ENCODE data around the gene TMEM144.
"Not testable (repeated sequence)": the region's sequence is repeated elsewhere in the genome, so short reads cannot be mapped to it uniquely, and the experiment has no call there.

Gene TMEM144

GRCh38 chr4:158190718-158191117 is 19.6 kb upstream of the TMEM144 start:
- DNase-seq (ENCODE audit: extremely low read depth in 1 of 2, low read depth in 1 of 2) = no peak

- no peak for DNase-seq (ENCODE audit: extremely low read depth in 1 of 2, low read depth in 1 of 2)
Measured at GRCh38 chr4:158192439-158193158, 17.7 kb upstream of the TMEM144 start.

DNA sequence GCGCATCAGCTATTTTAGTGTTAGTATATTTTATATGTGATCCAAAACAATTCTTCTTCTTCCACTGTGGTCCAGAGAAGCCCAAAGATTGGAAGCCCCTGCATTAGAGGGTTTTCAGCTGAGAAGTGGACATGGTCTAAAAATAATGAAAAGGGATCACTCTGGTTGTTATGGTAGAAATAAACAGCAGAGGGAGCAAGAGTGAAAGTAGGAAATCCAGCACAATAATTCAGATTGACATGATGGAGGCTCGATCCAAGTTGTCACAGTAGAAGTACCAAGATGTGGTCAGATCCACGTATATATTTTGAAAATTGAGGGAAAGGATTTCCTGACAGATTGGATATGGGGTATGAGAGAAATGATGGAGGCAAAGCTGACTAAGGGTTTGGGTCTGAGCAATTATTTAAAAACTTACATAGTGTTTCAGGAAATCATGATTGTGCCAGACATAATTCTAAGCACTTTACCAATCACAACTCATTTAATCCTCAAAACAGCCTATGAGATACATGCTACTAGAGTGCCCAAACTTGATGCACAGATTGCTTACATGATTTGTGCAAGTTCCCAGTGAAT is 17.0 kb upstream of the TMEM144 start:
- no peak for DNase-seq (ENCODE audit: extremely low read depth in 1 of 2, low read depth in 1 of 2)

DNA sequence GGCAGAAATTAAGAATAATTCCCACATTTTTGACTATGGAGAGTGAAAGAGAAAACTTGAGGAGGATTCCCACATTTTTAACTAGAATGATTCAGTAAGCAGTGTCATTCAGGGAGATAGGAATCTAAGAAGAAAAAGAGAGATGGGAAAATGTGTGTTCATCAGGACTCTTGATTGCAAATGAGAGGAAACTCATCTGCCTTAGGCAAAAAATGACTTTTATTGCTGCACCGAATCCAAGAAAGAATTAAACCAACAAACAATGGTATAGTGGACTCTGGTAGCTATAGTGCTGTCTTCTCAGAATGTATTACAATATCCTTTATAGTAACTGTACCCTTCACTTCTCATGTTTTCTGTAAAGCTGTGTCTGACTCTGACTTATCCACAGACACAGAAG is 15.0 kb upstream of the TMEM144 start:
- DNase-seq (ENCODE audit: extremely low read depth in 1 of 2, low read depth in 1 of 2) = no peak

- no peak for DNase-seq (ENCODE audit: extremely low read depth in 1 of 2, low read depth in 1 of 2)
Measured at GRCh38 chr4:158197194-158197776, 13.0 kb upstream of the TMEM144 start.

- no peak for DNase-seq (ENCODE audit: extremely low read depth in 1 of 2, low read depth in 1 of 2)
Measured at GRCh38 chr4:158200214-158200613, 10.1 kb upstream of the TMEM144 start.

DNA sequence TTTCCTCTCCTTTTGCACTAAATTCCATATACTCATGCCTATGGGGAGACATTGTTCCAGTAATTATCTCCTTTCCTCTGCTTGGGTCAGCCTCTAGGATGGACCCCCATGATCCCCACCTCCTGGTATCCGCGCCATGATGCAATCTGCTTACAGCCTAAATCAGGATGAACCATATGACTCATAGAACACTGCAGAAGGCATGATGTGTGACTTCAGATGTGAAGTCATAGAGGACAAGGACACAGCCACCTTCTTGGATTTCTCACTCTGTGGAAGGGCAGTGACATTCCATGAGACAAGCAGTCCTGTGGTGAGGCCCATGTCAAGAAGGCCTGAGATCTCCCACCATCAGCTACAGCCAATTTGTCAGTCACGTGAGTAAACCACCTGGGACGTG is 9.0 kb upstream of the TMEM144 start:
- no peak for DNase-seq (ENCODE audit: extremely low read depth in 1 of 2, low read depth in 1 of 2)

DNA sequence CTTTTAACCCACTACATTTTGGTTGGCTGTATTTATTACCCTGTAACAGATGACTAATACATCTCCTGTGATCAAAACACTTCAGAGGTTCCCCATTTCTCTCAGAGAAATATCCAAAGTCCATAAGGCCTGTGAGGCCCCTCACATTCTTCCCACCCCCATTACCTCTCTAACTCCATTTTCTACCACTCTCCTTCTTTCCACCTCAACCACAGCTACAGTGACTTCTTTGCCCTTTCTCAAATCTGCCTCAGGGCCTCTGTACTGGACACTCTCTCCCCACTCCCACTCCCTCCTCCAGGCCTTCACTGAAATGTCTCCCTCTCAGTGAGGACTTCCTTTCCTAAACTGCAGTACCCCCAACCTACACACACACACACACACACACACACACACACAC is 8.4 kb upstream of the TMEM144 start:
- DNase-seq (ENCODE audit: extremely low read depth in 1 of 2, low read depth in 1 of 2) = no peak

- no peak for DNase-seq (ENCODE audit: extremely low read depth in 1 of 2, low read depth in 1 of 2)
Measured at GRCh38 chr4:158202481-158202880, 7.8 kb upstream of the TMEM144 start.

DNA sequence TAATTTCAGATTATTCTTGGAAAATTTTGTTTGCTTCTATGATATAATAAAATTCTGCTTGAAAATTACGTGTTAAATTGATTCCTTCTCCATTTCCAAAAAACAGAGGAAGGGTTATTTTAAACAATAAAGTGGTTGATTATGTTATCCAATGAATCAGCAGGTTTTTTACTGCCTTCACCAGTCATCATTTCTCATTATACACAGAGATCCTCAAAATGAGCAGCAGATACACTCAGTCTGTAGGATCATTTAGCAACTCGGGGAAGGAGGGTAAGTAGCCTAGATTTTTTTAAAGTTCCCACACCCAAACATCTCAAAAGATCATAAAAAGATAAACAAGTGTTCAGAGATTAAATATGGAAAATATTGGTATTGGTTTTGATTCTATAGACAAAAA is 6.8 kb upstream of the TMEM144 start:
- DNase-seq (ENCODE audit: extremely low read depth in 1 of 2, low read depth in 1 of 2) = no peak

DNA sequence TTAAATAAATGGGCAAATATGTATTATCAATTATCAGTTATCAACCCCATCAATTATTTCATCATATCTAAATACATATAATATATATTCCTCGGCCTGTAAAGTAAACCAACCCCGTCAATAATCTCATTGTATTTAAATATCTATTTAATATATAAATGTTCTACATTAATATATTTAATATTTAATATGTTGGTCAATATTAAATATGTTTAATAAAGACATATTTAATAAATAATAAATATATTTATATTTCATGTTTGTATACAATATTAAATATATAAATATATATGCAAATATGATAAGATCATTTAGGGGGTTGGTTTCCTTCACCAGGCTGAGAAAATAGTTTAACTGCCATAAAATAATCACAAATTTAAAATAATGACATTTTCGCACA is 6.4 kb upstream of the TMEM144 start:
- DNase-seq (ENCODE audit: extremely low read depth in 1 of 2, low read depth in 1 of 2) = no peak

DNA sequence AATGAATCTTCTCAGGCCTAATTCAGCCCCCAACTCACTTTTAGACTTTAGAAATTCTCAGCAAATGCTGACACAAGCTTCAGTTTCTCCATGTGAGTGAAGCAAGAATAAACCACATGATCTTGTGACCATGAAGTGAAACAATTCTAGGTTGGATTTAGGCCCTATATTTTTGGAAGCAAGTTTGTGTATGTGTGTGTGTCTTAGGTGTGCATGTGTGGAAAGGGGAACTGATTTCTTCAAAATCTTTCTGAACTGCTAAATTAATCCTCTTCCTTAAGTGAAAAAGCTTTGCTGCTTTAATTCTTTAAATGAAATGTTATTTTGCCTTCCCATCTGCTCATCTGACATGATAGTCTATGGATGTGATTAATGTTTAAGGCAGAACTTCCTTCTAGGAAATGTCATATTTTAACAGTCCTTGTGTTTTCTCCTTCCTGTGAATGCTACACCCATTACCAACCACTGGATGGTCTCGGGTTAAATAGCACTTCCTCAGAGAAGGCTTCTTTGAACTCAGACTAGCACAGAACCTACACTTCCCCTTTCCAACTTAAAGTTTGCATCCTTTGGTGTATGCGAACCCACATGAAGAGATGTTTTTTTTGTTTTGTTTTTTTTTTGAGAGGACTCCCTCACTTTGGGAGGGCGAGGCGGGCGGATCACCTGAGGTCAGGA is 1.2 kb upstream of the TMEM144 start:
- no peak for DNase-seq (ENCODE audit: extremely low read depth in 1 of 2, low read depth in 1 of 2)

DNA sequence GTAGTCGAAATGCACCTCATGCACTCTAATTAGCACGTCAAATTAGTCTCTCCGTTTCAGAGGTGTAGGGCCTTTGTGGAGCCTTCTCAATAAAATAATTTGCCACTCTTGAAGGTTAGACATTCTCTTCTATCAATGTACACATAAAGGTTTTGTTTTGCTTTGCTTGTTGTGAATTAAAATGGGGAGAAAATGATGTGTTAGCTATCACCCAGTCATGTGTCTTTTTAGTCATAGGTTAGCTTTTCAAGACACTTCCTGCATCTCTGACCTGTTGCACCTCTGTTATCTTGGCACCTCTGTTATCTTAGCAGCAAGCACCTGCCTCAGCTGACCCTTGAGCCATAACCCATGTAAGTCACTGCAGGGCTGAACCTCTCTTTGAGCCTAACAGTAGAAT is 936 bp downstream of the TMEM144 start:
- no peak for DNase-seq (ENCODE audit: extremely low read depth in 1 of 2, low read depth in 1 of 2)

DNA sequence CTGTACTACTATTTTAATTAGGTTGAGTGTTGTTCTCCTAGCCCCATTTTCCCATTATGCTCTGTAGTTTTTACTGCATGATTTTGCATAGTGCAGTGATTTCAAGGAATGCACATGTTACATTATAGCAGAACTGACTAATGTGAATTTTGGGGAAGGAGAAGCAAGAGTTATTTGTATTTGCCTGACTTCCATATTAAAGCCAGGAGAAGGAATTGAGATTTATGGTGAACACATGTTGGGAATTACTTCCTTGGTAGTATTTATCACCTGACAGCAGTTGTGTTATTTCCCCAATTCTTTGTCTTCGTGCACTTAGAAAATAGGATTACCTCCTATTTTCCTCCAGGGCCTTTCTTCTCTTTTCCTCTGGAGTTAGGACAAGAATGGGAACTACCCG is 3.2 kb downstream of the TMEM144 start:
- DNase-seq (ENCODE audit: extremely low read depth in 1 of 2, low read depth in 1 of 2) = no peak

DNA sequence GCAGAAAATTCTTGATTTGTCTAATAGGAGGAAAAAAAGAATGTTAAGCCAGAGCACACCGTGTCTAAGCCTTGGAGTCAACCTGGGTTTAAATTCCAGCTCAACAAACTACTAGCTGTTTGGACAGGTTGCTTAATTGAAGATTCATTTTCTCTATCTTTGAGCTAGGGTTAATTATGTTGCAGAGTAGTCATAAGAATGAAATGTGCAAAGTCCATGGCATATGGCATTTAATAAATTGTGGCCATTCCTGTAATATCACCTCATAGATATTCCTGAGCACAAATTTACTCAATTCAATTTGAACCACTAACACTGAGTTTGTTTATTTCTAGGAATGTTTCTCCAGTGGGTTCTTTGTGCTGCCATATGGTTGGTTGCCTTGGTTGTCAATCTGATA is 4.6 kb downstream of the TMEM144 start:
- no peak for DNase-seq (ENCODE audit: extremely low read depth in 1 of 2, low read depth in 1 of 2)

DNA sequence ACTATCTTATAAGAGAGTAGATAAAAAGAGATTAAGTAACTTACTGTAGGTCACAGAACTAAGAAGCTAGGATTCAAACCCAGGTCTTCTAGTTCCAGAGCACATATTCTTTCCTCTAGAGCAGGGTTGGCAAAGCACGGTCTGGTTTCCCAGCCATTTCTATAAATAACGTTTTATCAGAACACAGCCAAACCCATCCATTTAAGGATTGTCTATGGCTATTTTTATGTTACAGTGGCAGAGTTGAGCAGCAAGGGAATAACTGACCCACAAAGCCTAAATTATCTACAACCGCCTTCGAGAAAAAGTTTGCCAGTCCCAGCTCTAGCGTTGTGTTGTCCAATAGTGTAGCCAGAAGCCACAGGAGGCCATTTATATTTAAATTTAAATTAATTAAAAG is 7.5 kb downstream of the TMEM144 start:
- DNase-seq (ENCODE audit: extremely low read depth in 1 of 2, low read depth in 1 of 2) = no peak

- DNase-seq (ENCODE audit: extremely low read depth in 1 of 2, low read depth in 1 of 2) = no peak
Measured at GRCh38 chr4:158219623-158220022, 9.3 kb downstream of the TMEM144 start.

GRCh38 chr4:158224318-158224717 is 14.0 kb downstream of the TMEM144 start:
- DNase-seq (ENCODE audit: extremely low read depth in 1 of 2, low read depth in 1 of 2) = not testable (repeated sequence)

DNA sequence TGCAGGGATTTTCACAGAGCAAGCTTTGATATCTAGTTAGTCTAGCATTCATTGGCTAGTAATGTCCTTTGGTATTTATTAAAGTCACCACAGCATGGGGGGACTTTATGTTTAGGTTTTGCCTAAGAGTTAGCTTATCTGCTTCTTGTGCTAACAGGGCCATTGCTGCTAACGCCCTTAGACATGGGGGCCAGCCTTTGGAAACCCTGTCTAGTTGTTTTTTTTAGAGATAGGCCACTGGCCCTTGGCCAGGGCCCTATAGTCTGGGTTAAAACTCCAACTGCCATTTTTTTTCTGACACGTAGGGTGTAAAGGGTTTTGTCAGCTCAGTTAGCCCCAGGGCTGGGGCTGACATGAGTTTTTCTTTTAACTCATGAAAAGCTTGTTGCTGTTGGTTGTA is 14.7 kb downstream of the TMEM144 start:
- DNase-seq (ENCODE audit: extremely low read depth in 1 of 2, low read depth in 1 of 2) = not testable (repeated sequence)

DNA sequence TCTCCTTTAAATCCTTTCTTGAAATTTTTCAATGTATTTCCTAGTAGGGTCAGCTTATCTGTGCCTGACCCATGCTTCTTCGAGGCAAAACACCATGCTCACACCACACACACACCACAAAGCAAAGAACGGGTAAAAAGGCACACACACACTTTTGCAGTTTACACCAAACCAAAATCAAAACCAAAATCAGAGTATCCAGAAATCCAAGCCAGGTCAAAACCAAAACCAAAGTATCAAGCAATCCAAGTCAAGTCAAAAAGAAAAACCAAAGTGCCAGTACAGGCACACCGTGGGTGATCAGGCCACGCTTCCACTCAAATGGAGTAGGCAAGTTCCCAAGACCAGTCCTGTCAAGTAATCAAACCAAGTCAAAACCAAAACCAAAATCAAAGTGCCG is 17.6 kb downstream of the TMEM144 start:
- not testable (repeated sequence) for DNase-seq (ENCODE audit: extremely low read depth in 1 of 2, low read depth in 1 of 2)

DNA sequence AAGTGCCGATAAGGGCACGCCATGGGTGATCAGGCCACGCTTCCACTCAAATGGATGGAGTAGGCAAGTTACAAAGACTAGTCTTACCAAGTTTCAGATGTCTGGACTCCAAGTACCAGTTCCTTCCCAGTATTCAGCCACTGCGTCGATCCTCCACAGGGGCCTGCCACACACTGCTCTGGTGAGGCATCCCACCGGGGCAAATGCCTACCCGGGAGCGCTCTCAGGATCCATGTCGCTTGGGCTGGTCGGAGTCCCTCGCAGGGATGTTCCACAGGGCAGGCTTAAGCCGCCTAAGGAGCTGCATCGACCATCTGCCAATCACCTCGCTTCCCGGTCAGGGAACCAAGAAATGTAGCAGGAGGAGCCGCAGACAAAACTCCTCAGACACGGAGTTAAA is 18.1 kb downstream of the TMEM144 start:
- DNase-seq (ENCODE audit: extremely low read depth in 1 of 2, low read depth in 1 of 2) = not testable (repeated sequence)

DNA sequence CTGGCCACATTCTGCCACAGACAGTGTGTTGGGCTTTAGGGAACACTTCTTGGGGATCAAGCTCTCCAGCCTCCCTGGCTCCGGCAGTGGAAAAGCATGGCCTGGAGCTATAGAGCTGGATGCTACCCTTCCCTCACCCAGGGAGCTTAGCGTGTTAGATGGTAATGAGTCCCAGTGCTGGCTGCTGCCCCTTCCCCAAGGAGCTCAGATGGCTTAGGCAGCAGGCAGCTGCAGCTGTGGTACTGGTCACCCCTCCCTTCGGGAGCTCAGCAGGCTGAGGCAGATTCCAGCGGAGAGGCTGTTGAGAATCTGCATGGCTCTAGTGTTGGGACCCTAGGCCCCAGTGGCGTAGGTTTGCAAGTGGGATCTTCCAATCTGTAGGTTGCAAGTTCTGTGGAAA is 19.5 kb downstream of the TMEM144 start:
- no peak for DNase-seq (ENCODE audit: extremely low read depth in 1 of 2, low read depth in 1 of 2)

Measured in stimulated activated CD8-positive, alpha-beta memory T cell treated with anti-CD3 and anti-CD28 coated beads, Interleukin-7, amount 100 ng/mL, for 48 hours (primary cell).